ENCODE results near the gene PRKCH. TPM values are rescaled to one million over a fixed set of nuclear protein-coding genes. Genes with fewer than 3 reads are reported as not detected.

Gene PRKCH
- total RNA-seq, 1 donor: 226 TPM

GRCh38 chr14:61357123-61357522 is 35.7 kb downstream of the PRKCH start:
- Histone ChIP-seq H3K4me1 (ENCODE audit: insufficient read depth, low read length) (peaks cover 54% of the 10 kb centered on the region), H3K9me3 (ENCODE audit: low read depth, low read length) (no peaks in the 10 kb centered on the region), H3K27me3 (ENCODE audit: insufficient read depth, low read length) (no peaks in the 10 kb centered on the region), H3K4me3 (ENCODE audit: low read length) (no peak overlapping the region)

DNA sequence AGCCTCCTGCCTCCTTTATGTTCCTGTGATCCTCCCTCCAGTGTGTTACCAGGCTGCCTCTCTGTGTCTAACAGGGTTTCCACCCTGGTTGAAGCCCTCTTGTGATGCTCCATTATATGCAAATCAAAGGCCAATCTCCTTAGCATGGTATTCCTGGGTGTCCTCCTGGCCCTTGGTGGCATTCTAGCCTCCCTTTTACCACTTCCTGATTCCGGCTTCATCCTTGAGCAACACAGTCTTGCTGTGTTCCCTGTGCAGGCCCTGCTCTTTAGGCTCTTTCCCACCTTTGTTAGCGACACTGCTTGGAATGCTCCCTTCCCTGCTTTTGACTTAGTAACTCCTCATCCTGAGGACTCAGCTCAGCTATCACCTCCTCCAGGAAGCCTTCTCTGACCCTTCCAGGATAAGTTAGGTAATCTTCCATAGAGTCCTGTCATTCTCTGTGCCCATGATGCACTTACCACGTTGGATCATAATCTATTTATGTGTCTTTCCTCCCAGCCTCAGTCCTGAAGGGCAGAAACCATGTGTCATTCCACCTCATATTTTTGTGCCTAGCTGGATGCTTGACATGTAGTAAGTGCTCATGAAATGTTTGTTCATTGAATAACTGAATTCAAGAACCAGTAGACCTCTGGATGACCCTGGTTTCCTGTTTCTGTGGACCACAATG is 37.3 kb downstream of the PRKCH start:
- Histone ChIP-seq H3K4me1 (ENCODE audit: insufficient read depth, low read length) (peaks cover 61% of the 10 kb centered on the region), H3K27me3 (ENCODE audit: insufficient read depth, low read length) (no peaks in the 10 kb centered on the region), H3K4me3 (ENCODE audit: low read length) (no peak overlapping the region)

GRCh38 chr14:61360796-61361525 is 39.6 kb downstream of the PRKCH start:
- no peak overlapping the region for H3K4me3 ChIP-seq (ENCODE audit: low read length)
- peaks cover 67% of the 10 kb centered on the region for H3K4me1 ChIP-seq (ENCODE audit: insufficient read depth, low read length)
- H3K9me3 ChIP-seq (ENCODE audit: low read depth, low read length): no peaks in the 10 kb centered on the region
- H3K27me3 ChIP-seq (ENCODE audit: insufficient read depth, low read length): no peaks in the 10 kb centered on the region

More for the DNA sequence above, 37.3 kb downstream of the PRKCH start:
- H3K9me3 ChIP-seq (ENCODE audit: low read depth, low read length): no peaks in the 10 kb centered on the region

DNA sequence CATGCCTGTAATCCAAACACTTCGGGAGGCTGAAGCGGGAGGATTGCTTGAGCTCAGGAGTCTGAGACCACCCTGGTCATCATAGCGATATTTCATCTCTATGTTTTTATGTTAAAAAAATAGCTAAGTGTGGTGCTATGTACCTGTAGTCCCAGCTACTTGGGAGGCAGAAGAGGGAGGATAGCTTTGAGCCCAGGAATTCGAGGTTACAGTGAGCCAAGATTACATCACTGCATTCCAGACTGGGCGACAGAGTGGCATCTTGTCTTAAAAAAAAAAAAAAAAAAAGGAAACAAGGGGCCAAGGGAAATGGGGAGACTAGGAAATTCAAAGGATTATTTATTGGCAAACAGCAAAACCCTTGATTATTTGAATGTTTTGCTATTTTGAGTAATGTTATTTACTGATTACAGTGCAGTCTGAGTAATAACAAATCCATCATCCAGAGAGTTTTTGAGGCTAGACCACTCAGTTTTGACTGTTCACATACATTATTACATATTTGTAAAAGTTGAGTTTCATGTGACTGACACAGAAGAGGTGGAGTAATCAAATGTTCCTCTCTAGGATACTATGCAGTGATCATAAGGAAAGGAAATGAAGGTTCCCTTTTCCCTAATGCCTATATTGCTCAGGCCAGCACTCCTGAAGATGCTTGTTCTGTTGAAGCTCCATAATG is 40.8 kb downstream of the PRKCH start:
- Histone ChIP-seq H3K4me1 (ENCODE audit: insufficient read depth, low read length) (peaks cover 65% of the 10 kb centered on the region), H3K9me3 (ENCODE audit: low read depth, low read length) (no peaks in the 10 kb centered on the region), H3K27me3 (ENCODE audit: insufficient read depth, low read length) (no peaks in the 10 kb centered on the region), H3K4me3 (ENCODE audit: low read length) (no peak overlapping the region)

DNA sequence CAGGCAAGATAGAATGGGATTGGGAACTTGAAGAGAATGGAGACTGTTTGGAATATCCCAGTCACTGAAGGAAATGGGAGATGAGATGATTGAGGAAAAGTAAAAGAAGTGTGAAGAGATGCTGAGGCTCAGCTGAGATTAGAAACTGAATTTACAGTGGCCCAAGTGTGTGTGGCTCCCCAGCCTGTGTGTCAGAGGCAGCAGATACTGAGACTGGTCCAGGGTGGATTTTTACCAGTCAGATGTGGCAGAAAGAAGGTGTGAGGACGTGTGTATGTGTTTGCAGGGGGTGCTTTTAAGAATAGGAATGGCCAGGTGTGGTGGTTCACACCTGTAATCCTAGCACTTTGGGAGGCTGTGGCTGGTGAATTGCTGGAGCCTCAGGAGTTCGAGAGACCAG is 42.9 kb downstream of the PRKCH start:
- Histone ChIP-seq H3K4me3 (ENCODE audit: low read length) (no peak overlapping the region), H3K9me3 (ENCODE audit: low read depth, low read length) (no peaks in the 10 kb centered on the region), H3K27me3 (ENCODE audit: insufficient read depth, low read length) (no peaks in the 10 kb centered on the region), H3K4me1 (ENCODE audit: insufficient read depth, low read length) (peaks cover 64% of the 10 kb centered on the region)

DNA sequence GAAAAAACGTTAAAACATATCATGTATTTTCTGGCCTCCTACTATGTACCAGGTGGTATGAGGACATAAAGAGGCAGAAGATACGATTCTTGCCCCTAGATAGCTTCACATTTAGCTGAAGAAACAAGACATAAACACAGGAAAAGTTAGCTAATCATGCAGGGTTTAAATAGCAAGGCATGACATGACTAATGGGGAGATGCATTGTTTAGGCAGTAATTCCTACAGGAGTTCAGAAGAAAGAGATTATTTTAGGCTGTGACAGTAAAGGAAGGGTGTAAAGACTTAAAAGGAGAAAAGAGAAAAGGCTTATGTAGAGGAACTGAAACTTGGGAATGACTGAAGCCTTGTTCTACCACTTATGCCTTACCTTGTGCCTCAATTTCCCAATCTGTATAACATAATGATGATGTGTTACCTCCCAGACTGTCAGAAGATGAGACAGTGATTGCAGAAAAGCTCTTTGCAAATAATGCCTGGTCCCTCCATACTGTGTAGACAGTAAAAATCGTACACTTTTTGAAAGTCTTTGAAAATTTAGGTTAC is 44.4 kb downstream of the PRKCH start:
- no peaks in the 10 kb centered on the region for H3K9me3 ChIP-seq (ENCODE audit: low read depth, low read length)
- no peaks in the 10 kb centered on the region for H3K27me3 ChIP-seq (ENCODE audit: insufficient read depth, low read length)
- H3K4me3 ChIP-seq (ENCODE audit: low read length): no peak overlapping the region
- H3K4me1 ChIP-seq (ENCODE audit: insufficient read depth, low read length): peaks cover 72% of the 10 kb centered on the region

- Histone ChIP-seq H3K27me3 (ENCODE audit: insufficient read depth, low read length) (no peaks in the 10 kb centered on the region), H3K4me3 (ENCODE audit: low read length) (no peak overlapping the region), H3K9me3 (ENCODE audit: low read depth, low read length) (no peaks in the 10 kb centered on the region), H3K4me1 (ENCODE audit: insufficient read depth, low read length) (peaks cover 68% of the 10 kb centered on the region)
Measured at GRCh38 chr14:61368114-61368710, 46.8 kb downstream of the PRKCH start.

DNA sequence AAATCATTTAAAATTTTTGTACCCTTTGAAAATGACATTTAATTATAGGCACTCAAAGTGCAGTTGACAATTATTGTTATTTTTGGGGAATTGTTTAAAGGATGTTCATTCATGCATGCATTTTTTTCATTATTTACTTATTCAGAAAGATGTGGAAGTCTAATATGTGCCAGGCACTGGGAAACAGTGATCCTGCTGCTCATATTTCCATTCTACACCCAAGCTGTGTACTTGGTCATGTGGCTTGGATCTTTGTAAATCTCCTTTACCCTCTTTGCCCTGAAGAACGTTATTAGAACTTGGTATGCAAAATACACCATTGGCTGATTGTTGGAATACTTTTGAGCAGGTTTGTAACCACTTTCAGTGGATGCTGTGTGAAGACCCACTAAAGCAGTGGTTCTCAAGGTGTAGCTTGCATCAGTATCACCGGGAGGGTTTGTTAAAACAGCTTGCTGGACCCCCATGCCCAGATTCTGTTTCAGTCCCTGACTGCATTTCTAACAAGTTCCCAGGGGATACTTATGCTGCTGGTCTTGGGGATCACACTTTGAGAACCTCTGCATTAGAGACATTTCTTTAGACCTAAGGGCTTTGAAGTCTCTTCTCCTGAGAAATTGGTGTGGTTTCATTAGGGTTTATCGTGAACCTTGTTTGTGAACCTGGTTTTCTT is 47.5 kb downstream of the PRKCH start:
- Histone ChIP-seq H3K4me3 (ENCODE audit: low read length) (no peak overlapping the region), H3K9me3 (ENCODE audit: low read depth, low read length) (peaks cover 2% of the 10 kb centered on the region), H3K27me3 (ENCODE audit: insufficient read depth, low read length) (no peaks in the 10 kb centered on the region), H3K4me1 (ENCODE audit: insufficient read depth, low read length) (peaks cover 65% of the 10 kb centered on the region)

DNA sequence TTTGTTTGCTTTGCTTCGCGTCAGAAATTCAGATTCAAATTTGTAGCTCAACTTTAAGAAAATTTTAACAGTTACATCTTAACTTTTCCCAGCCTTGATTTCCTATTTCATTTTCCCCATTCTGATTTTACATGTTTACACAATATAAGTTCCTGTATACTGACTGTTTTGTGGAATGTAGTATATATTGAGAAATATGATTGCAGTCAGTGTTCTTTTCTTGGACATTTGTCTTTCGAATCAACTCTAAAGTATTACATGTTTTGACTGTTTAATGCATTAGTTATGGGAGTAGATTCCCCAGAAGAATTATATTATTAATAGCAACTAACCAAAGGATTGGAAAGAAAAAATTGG is 48.1 kb downstream of the PRKCH start:
- no peaks in the 10 kb centered on the region for H3K27me3 ChIP-seq (ENCODE audit: insufficient read depth, low read length)
- H3K4me1 ChIP-seq (ENCODE audit: insufficient read depth, low read length): peaks cover 60% of the 10 kb centered on the region
- H3K9me3 ChIP-seq (ENCODE audit: low read depth, low read length): peaks cover 7% of the 10 kb centered on the region
- H3K4me3 ChIP-seq (ENCODE audit: low read length): no peak overlapping the region

GRCh38 chr14:61372379-61372778 is 51.0 kb downstream of the PRKCH start:
- H3K27me3 ChIP-seq (ENCODE audit: insufficient read depth, low read length): no peaks in the 10 kb centered on the region
- H3K9me3 ChIP-seq (ENCODE audit: low read depth, low read length): peaks cover 14% of the 10 kb centered on the region
- no peak overlapping the region for H3K4me3 ChIP-seq (ENCODE audit: low read length)
- H3K4me1 ChIP-seq (ENCODE audit: insufficient read depth, low read length): peaks cover 42% of the 10 kb centered on the region

GRCh38 chr14:61372842-61373555 is 51.6 kb downstream of the PRKCH start:
- Histone ChIP-seq H3K4me3 (ENCODE audit: low read length) (no peak overlapping the region), H3K9me3 (ENCODE audit: low read depth, low read length) (peaks cover 14% of the 10 kb centered on the region), H3K27me3 (ENCODE audit: insufficient read depth, low read length) (no peaks in the 10 kb centered on the region), H3K4me1 (ENCODE audit: insufficient read depth, low read length) (peaks cover 39% of the 10 kb centered on the region)

GRCh38 chr14:61374284-61374683 is 52.9 kb downstream of the PRKCH start:
- no peak overlapping the region for H3K4me3 ChIP-seq (ENCODE audit: low read length)
- peaks cover 39% of the 10 kb centered on the region for H3K4me1 ChIP-seq (ENCODE audit: insufficient read depth, low read length)
- H3K9me3 ChIP-seq (ENCODE audit: low read depth, low read length): peaks cover 14% of the 10 kb centered on the region
- H3K27me3 ChIP-seq (ENCODE audit: insufficient read depth, low read length): no peaks in the 10 kb centered on the region

DNA sequence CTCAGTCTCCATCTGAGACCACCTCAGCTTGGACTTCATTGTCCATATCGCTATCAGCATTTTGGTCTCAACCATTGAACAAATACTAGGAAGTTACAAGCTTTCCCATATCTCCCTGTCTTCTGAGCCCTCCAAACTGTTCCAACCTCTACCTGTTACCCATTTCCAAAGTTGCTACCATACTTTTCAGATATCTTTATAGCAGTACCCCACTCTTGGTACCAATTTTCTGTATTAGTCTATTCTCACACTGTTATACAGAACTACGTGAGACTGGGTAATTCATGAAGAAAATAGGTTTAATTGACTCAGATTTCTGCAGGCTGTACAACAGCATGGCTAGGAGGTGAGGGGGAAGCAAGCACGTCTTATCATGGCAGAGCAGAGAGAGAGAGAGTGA is 53.8 kb downstream of the PRKCH start:
- Histone ChIP-seq H3K4me1 (ENCODE audit: insufficient read depth, low read length) (peaks cover 41% of the 10 kb centered on the region), H3K4me3 (ENCODE audit: low read length) (no peak overlapping the region), H3K27me3 (ENCODE audit: insufficient read depth, low read length) (no peaks in the 10 kb centered on the region), H3K9me3 (ENCODE audit: low read depth, low read length) (peaks cover 14% of the 10 kb centered on the region)

DNA sequence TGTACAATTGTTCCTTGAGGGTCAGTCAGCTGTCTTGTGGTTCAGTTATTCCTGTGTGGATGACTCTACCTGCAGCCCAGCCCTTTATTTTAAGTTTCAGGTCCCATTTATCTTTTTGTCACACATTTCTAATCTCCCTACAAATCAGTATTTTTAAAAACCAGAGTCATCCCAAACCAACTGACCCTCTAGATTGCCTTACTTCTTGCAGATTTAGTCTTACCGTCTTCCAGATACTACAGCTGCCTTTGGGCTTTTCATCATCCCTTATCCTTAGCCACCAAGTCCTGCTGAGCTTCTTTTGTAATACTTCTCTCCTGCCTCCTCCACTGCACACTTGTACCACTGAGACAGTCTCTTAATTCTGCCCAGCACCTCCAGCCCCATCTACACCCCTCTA is 54.9 kb downstream of the PRKCH start:
- Histone ChIP-seq H3K4me1 (ENCODE audit: insufficient read depth, low read length) (peaks cover 49% of the 10 kb centered on the region), H3K4me3 (ENCODE audit: low read length) (no peak overlapping the region), H3K9me3 (ENCODE audit: low read depth, low read length) (peaks cover 14% of the 10 kb centered on the region), H3K27me3 (ENCODE audit: insufficient read depth, low read length) (no peaks in the 10 kb centered on the region)

Data from mononuclear cell (primary cell).